Measurements from ENCODE around the gene PLA2G10. TPM values are rescaled to one million over a fixed set of nuclear protein-coding genes. Genes with fewer than 3 reads are reported as not detected.
A peak's percentile ranks its signal among the peaks of the same experiment; 100 is the strongest.

The PLA2G10 gene
- total and polyA plus RNA-seq, 9 donors, result 2.5 TPM; not detected in 8

- Histone ChIP-seq H3K9me3 (no peaks in the 10 kb centered on the region), H3K27me3 (no peaks in the 10 kb centered on the region), H3K4me1 (ENCODE audit: insufficient read depth) (no peaks in the 10 kb centered on the region), H3K4me3 (no peak overlapping the region), H3K36me3 (no peaks in the 10 kb centered on the region), H3K27ac (no peak overlapping the region)
- no peak for TF ChIP-seq CTCF (IDR thresholded peaks at IDR 0.05)
- TF ChIP-seq EP300 (IDR thresholded peaks at IDR 0.05), result no peak
- TF ChIP-seq POLR2A (IDR thresholded peaks at IDR 0.05), result no peak
- 88 to 90% (median 88%) methylated on average over 3 of the region's 3 CpGs for WGBS, 3 donors
- no peak for DNase-seq
- intact Hi-C loops (cut with DNase I), result no loop called here
Measured at GRCh38 chr16:14676633-14677032, 17.5 kb downstream of the PLA2G10 start.

GRCh38 chr16:14672403-14672971 lies 21.6 kb downstream of the PLA2G10 start:
- Histone ChIP-seq H3K4me1 (ENCODE audit: insufficient read depth) (no peaks in the 10 kb centered on the region), H3K4me3 (no peak overlapping the region), H3K9me3 (no peaks in the 10 kb centered on the region), H3K36me3 (no peaks in the 10 kb centered on the region), H3K27me3 (no peaks in the 10 kb centered on the region), H3K27ac (no peak overlapping the region)
- WGBS, 3 donors, result 42 to 61% (median 44%) methylated on average over 7 of the region's 7 CpGs
- TF ChIP-seq CTCF (IDR thresholded peaks at IDR 0.05) (no peak), POLR2A (IDR thresholded peaks at IDR 0.05) (no peak), EP300 (IDR thresholded peaks at IDR 0.05) (no peak)
- intact Hi-C loops (cut with DNase I), result no loop called here
- DNase-seq, result no peak

GRCh38 chr16:14669776-14670175 lies 24.3 kb downstream of the PLA2G10 start:
- DNase-seq, result peak in 4 of 5 donors; percentile 10 to 38 (median 26)
- Histone ChIP-seq H3K4me1 (ENCODE audit: insufficient read depth) (no peaks in the 10 kb centered on the region), H3K36me3 (no peaks in the 10 kb centered on the region), H3K9me3 (no peaks in the 10 kb centered on the region), H3K4me3 (no peak overlapping the region), H3K27ac (no peak overlapping the region), H3K27me3 (no peaks in the 10 kb centered on the region)
- TF ChIP-seq CTCF (IDR thresholded peaks at IDR 0.05), result no peak
- TF ChIP-seq POLR2A (IDR thresholded peaks at IDR 0.05), result no peak
- TF ChIP-seq EP300 (IDR thresholded peaks at IDR 0.05), result no peak
- WGBS, 3 donors, result 83 to 93% (median 87%) methylated on average over 4 of the region's 4 CpGs
- intact Hi-C loops (cut with DNase I), result no loop called here

- no peak overlapping the region for H3K4me3 ChIP-seq
- no peaks in the 10 kb centered on the region for H3K36me3 ChIP-seq
- H3K27ac ChIP-seq, result no peak overlapping the region
- TF ChIP-seq POLR2A (IDR thresholded peaks at IDR 0.05), result no peak
- TF ChIP-seq EP300 (IDR thresholded peaks at IDR 0.05), result no peak
- TF ChIP-seq CTCF (IDR thresholded peaks at IDR 0.05), result no peak
- no peak for DNase-seq
- no peaks in the 10 kb centered on the region for H3K27me3 ChIP-seq
- no peaks in the 10 kb centered on the region for H3K9me3 ChIP-seq
- intact Hi-C loops (cut with DNase I), result no loop called here
- H3K4me1 ChIP-seq (ENCODE audit: insufficient read depth), result no peaks in the 10 kb centered on the region
- WGBS, 3 donors, result 60 to 66% (median 61%) methylated on average over 7 of the region's 7 CpGs
Measured at GRCh38 chr16:14668556-14669223, 25.4 kb downstream of the PLA2G10 start.
